WTC11 (cell line): ENCODE measurements around the gene C5orf58. TPM values are rescaled to one million over a fixed set of nuclear protein-coding genes. Genes with fewer than 3 reads are reported as not detected.
"Not testable (repeated sequence)": the region's sequence is repeated elsewhere in the genome, so short reads cannot be mapped to it uniquely, and the experiment has no call there.

Experiments
- ATAC-seq: fragments of 200-7000 bp; cut with Tn5 transposase; 2 replicates; pipeline ENCODE4 v1.10.0; 2021; ENCODE audit warnings: mild to moderate bottlenecking, moderate library complexity
- CTCF ChIA-PET: fragments of 300-600 bp; sonication (Branson Sonifier 250); formaldehyde crosslinking; loops from one replicate; lab custom pipeline; 2021; ENCODE audit warnings: antibody characterized with exemption; lab: Charles Lee
- POLR2A ChIA-PET: fragments of 350-600 bp; sonication (Branson Sonifier 250); formaldehyde crosslinking; loops from one replicate; lab custom pipeline; 2021; ENCODE audit warnings: antibody characterized with exemption; lab: Charles Lee
- DNase-seq: peaks from one replicate; pipeline ENCODE4 v3.0.0; 2021; ENCODE audit warnings: low spot score
- H3K27ac Mint-ChIP-seq: 2 replicates; pipeline ENCODE4 v1.8.0; 2021; ENCODE audit warnings: mixed read lengths
- H3K27me3 Mint-ChIP-seq: 2 replicates; pipeline ENCODE4 v1.8.0; 2021; ENCODE audit warnings: low read depth, mild to moderate bottlenecking, moderate library complexity, mixed read lengths
- H3K36me3 Mint-ChIP-seq: 2 replicates; pipeline ENCODE4 v1.8.0; 2021; ENCODE audit warnings: mixed read lengths
- H3K4me1 Mint-ChIP-seq: 2 replicates; pipeline ENCODE4 v1.8.0; 2022; ENCODE audit warnings: mixed read lengths
- H3K4me3 Mint-ChIP-seq: 2 replicates; pipeline ENCODE4 v1.8.0; 2021; ENCODE audit warnings: mild to moderate bottlenecking, moderate library complexity, mixed read lengths
- H3K9me3 Mint-ChIP-seq: 2 replicates; pipeline ENCODE4 v1.8.0; 2021; ENCODE audit warnings: mixed read lengths
- ARID4B ChIP-seq: sonication (generic); formaldehyde crosslinking; IDR thresholded peaks from 2 replicates; pipeline ENCODE4 v1.8.0; 2023; ENCODE audit warnings: missing genetic modification reagents, mild to moderate bottlenecking, borderline replicate concordance
- ATF1 ChIP-seq: sonication (generic); formaldehyde crosslinking; IDR thresholded peaks from 2 replicates; pipeline ENCODE4 v1.8.1; 2023; ENCODE audit warnings: mild to moderate bottlenecking, moderate library complexity, missing genetic modification reagents
- ATF2 ChIP-seq: sonication (generic); formaldehyde crosslinking; IDR thresholded peaks from 2 replicates; pipeline ENCODE4 v1.8.1; 2022; ENCODE audit warnings: low read depth, missing genetic modification reagents, borderline replicate concordance
- ATF3 ChIP-seq: sonication (generic); formaldehyde crosslinking; conservative IDR thresholded peaks from 2 replicates; pipeline ENCODE4 v1.8.1; 2022; ENCODE audit warnings: mild to moderate bottlenecking, missing genetic modification reagents
- E2F4 ChIP-seq: sonication (generic); formaldehyde crosslinking; IDR thresholded peaks from 2 replicates; pipeline ENCODE4 v1.8.1; 2022; ENCODE audit warnings: low read depth, mild to moderate bottlenecking, moderate library complexity, missing genetic modification reagents, borderline replicate concordance
- GTF2I ChIP-seq: fragments of 250-450 bp; sonication (Bioruptor Pico); conservative IDR thresholded peaks from 2 replicates; pipeline ENCODE4 v1.4.0; 2021; ENCODE audit warnings: mild to moderate bottlenecking
- JAZF1 ChIP-seq: fragments of 250-450 bp; sonication (Bioruptor Pico); IDR thresholded peaks from 2 replicates; pipeline ENCODE4 v1.9.0; 2021; ENCODE audit warnings: moderate library complexity, mild to moderate bottlenecking, inconsistent platforms
- NFYB ChIP-seq: sonication (generic); formaldehyde crosslinking; conservative IDR thresholded peaks from 2 replicates; pipeline ENCODE4 v1.8.0; 2022; ENCODE audit warnings: low read depth, missing genetic modification reagents
- PRDM15 ChIP-seq: sonication (generic); formaldehyde crosslinking; IDR thresholded peaks from 2 replicates; pipeline ENCODE4 v1.8.0; 2022; ENCODE audit warnings: missing genetic modification reagents
- SP1 ChIP-seq: sonication (generic); formaldehyde crosslinking; conservative IDR thresholded peaks from 2 replicates; pipeline ENCODE4 v1.8.1; 2022; ENCODE audit warnings: missing genetic modification reagents
- STAT6 ChIP-seq: sonication (generic); formaldehyde crosslinking; conservative IDR thresholded peaks from 2 replicates; pipeline ENCODE4 v1.8.1; 2023; ENCODE audit warnings: mild to moderate bottlenecking, low read depth, missing genetic modification reagents, moderate library complexity
- TEAD1 ChIP-seq: sonication (generic); formaldehyde crosslinking; IDR thresholded peaks from 2 replicates; pipeline ENCODE4 v1.8.0; 2022; ENCODE audit warnings: mild to moderate bottlenecking, missing genetic modification reagents
- ZNF121 ChIP-seq: sonication (generic); formaldehyde crosslinking; IDR thresholded peaks from 2 replicates; pipeline ENCODE4 v1.8.0; 2023; ENCODE audit warnings: missing genetic modification reagents
- ZSCAN18 ChIP-seq: fragments of 250-450 bp; sonication (Bioruptor Pico); IDR thresholded peaks from 2 replicates; pipeline ENCODE4 v2.1.2; 2022; ENCODE audit warnings: mild to moderate bottlenecking, moderate library complexity
- total RNA-seq: library from RNA; stranded (reverse); gene quantifications from 3 replicates; pipeline ENCODE4 v1.2.3, GENCODE V29; 2021

The C5orf58 gene
- total RNA-seq, 1 experiment from 2014 or later = 2.0 TPM

GRCh38 chr5:170238456-170239196 is 5.8 kb downstream of the C5orf58 start (continued):
- TF ChIP-seq ZSCAN18 (CRISPR knock-in tag) (no peak), ARID4B (CRISPR knock-in tag) (no peak), ZNF121 (CRISPR knock-in tag) (no peak), STAT6 (CRISPR knock-in tag) (no peak), NFYB (CRISPR knock-in tag) (no peak)

GRCh38 chr5:170245436-170245835 is 12.7 kb downstream of the C5orf58 start:
- H3K9me3 Mint-ChIP-seq = peaks cover 10% of the 10 kb centered on the region
- H3K27ac Mint-ChIP-seq = peak overlapping the region; percentile 83; the same call in 1 of the 2 replicates
- POLR2A ChIA-PET, DNase-seq, ATAC-seq, H3K27me3 Mint-ChIP-seq: not testable (repeated sequence)
- peak overlapping the region; percentile 77 for H3K4me3 Mint-ChIP-seq
- H3K36me3 Mint-ChIP-seq = peaks cover 10% of the 10 kb centered on the region
- H3K4me1 Mint-ChIP-seq = peaks cover 46% of the 10 kb centered on the region
- CTCF ChIA-PET = interaction anchor here (1.0 to 1.6 kb wide), 2 partner anchors 19 to 21 kb away, joined by 4 to 8 read pairs; no protein-coding TSS in a partner anchor

- peaks cover 2% of the 10 kb centered on the region for H3K27me3 Mint-ChIP-seq
- peaks cover 10% of the 10 kb centered on the region for H3K36me3 Mint-ChIP-seq
- H3K27ac Mint-ChIP-seq = peak overlapping the region; percentile 83; the same call in 1 of the 2 replicates
- POLR2A ChIA-PET = no interaction called here
- DNase-seq (no peak), ATAC-seq (no peak)
- H3K9me3 Mint-ChIP-seq = peaks cover 10% of the 10 kb centered on the region
- H3K4me1 Mint-ChIP-seq = peaks cover 55% of the 10 kb centered on the region
- peak overlapping the region; percentile 77 for H3K4me3 Mint-ChIP-seq
- CTCF ChIA-PET = interaction anchor here (0.8 to 1.6 kb wide), 2 partner anchors 20 to 175 kb away, joined by 3 to 8 read pairs; no protein-coding TSS in a partner anchor
- no peak for TF ChIP-seq GTF2I (CRISPR knock-in tag)
- no peak for TF ChIP-seq PRDM15 (CRISPR knock-in tag)
- no peak for TF ChIP-seq JAZF1 (CRISPR knock-in tag)
- TF ChIP-seq ATF2 (CRISPR knock-in tag) = no peak
- TF ChIP-seq ATF3 (CRISPR knock-in tag) = no peak
- no peak for TF ChIP-seq TEAD1 (CRISPR knock-in tag)
- TF ChIP-seq ATF1 = no peak
- no peak for TF ChIP-seq E2F4 (CRISPR knock-in tag)
- no peak for TF ChIP-seq SP1
Observed at GRCh38 chr5:170246126-170246870, 13.5 kb downstream of the C5orf58 start.
